Neural progenitor cell (in vitro differentiated cells): ENCODE data around the gene WDR36. TPM values are rescaled to one million over a fixed set of nuclear protein-coding genes. Genes with fewer than 3 reads are reported as not detected.

Source experiments
- DNase-seq: peaks from one replicate; pipeline ENCODE4 v3.0.0-alpha.2; 2016; ENCODE audit warnings: low spot score
- H2AFZ ChIP-seq: fragments of 200-600 bp; sonication (generic); replicated peaks from 2 replicates; pipeline ENCODE4 v1.6.1; 2016; ENCODE audit warnings: antibody characterized with exemption
- H3F3A ChIP-seq: fragments of 200-600 bp; sonication (generic); 2 replicates; pipeline ENCODE4 v1.6.1; 2016; ENCODE audit warnings: antibody characterized with exemption, low read depth
- H3K27ac ChIP-seq: fragments of 200-600 bp; sonication (generic); 2 replicates; pipeline ENCODE4 v1.5.1; 2016; ENCODE audit warnings: mild to moderate bottlenecking
- H3K27me3 ChIP-seq: fragments of 200-600 bp; sonication (generic); 2 replicates; pipeline ENCODE4 v1.6.1; 2016; ENCODE audit warnings: mild to moderate bottlenecking, moderate library complexity
- H3K36me3 ChIP-seq: fragments of 200-600 bp; sonication (generic); 2 replicates; pipeline ENCODE4 v1.5.1; 2016
- H3K4me1 ChIP-seq: fragments of 200-600 bp; sonication (generic); 2 replicates; pipeline ENCODE4 v1.6.1; 2016; ENCODE audit warnings: mixed run types
- H3K4me2 ChIP-seq: fragments of 200-600 bp; sonication (generic); 2 replicates; pipeline ENCODE4 v1.6.1; 2016
- H3K4me3 ChIP-seq: fragments of 200-600 bp; sonication (generic); 2 replicates; pipeline ENCODE4 v1.5.1; 2016
- H3K79me2 ChIP-seq: fragments of 200-600 bp; sonication (generic); 2 replicates; pipeline ENCODE4 v1.6.1; 2016; ENCODE audit warnings: low read depth
- H3K9ac ChIP-seq: fragments of 200-600 bp; sonication (generic); 2 replicates; pipeline ENCODE4 v1.6.1; 2016
- H3K9me3 ChIP-seq: fragments of 200-600 bp; sonication (generic); 2 replicates; pipeline ENCODE4 v1.5.1; 2016; ENCODE audit warnings: low read depth
- H4K20me1 ChIP-seq: fragments of 200-600 bp; sonication (generic); 2 replicates; pipeline ENCODE4 v1.6.1; 2016; ENCODE audit warnings: low read depth
- H3K27ac Mint-ChIP-seq: 3 replicates; pipeline ENCODE4 v1.8.0; 2021; ENCODE audit warnings: mixed read lengths
- H3K27me3 Mint-ChIP-seq: 2 replicates; pipeline ENCODE4 v1.8.0; 2022; ENCODE audit warnings: low read depth, mild to moderate bottlenecking, inconsistent platforms, moderate library complexity, mixed read lengths; ENCODE audit not compliant: insufficient read depth
- H3K36me3 Mint-ChIP-seq: 3 replicates; pipeline ENCODE4 v1.8.0; 2021; ENCODE audit warnings: mixed read lengths
- H3K4me1 Mint-ChIP-seq: 3 replicates; pipeline ENCODE4 v1.8.0; 2021; ENCODE audit warnings: mixed read lengths
- H3K4me3 Mint-ChIP-seq: 3 replicates; pipeline ENCODE4 v1.8.0; 2021; ENCODE audit warnings: mild to moderate bottlenecking, moderate library complexity, mixed read lengths
- H3K9me3 Mint-ChIP-seq: 3 replicates; pipeline ENCODE4 v1.8.0; 2020; ENCODE audit warnings: mixed read lengths
- CTCF ChIP-seq: fragments of 200-600 bp; sonication (generic); IDR thresholded peaks from 2 replicates; pipeline ENCODE4 v1.5.1; 2017; ENCODE audit warnings: antibody characterized with exemption, mild to moderate bottlenecking
- EZH2 ChIP-seq: fragments of 200-600 bp; sonication (generic); IDR thresholded peaks from 2 replicates; pipeline ENCODE4 v1.6.1; 2017; ENCODE audit warnings: antibody characterized with exemption, mild to moderate bottlenecking, moderate library complexity
- EZH2phosphoT487 ChIP-seq: fragments of 200-600 bp; sonication (generic); IDR thresholded peaks from 2 replicates; pipeline ENCODE4 v1.6.1; 2017; ENCODE audit warnings: antibody characterized with exemption
- total RNA-seq: library from RNA; depleted of rRNA; stranded (reverse); fragments of >200 nt; gene quantifications from 2 replicates; pipeline ENCODE4 v1.2.3, GENCODE V29; 2015; ENCODE audit warnings: low replicate concordance

The WDR36 gene
- total RNA-seq: 38.5 and 60.1 TPM in 2 replicates

- H3K36me3 ChIP-seq: no peaks in the 10 kb centered on the region
- peak; percentile 91 for DNase-seq
- H3K9me3 ChIP-seq: peaks cover 5% of the 10 kb centered on the region
- peak within 1 kb of the TSS; percentile 77 for H3K9ac ChIP-seq
- H4K20me1 ChIP-seq: peaks cover 8% of the 10 kb centered on the region
- H2AFZ ChIP-seq: peak within 1 kb of the TSS; percentile 99
- Mint-ChIP-seq H3K9me3 (peaks cover 9% of the 10 kb centered on the region), H3K36me3 (peaks cover 3% of the 10 kb centered on the region), H3K4me1 (peaks cover 13% of the 10 kb centered on the region), H3K27me3 (peaks cover 2% of the 10 kb centered on the region), H3K4me3 (peak within 1 kb of the TSS; percentile 99), H3K27ac (peak within 1 kb of the TSS; percentile 90)
- H3K27ac ChIP-seq: no peak within 1 kb of the TSS
- peaks cover 41% of the 10 kb centered on the region for H3K79me2 ChIP-seq
- H3F3A ChIP-seq: no peaks in the 10 kb centered on the region
- TF ChIP-seq CTCF (no peak), EZH2 (peak; percentile 59)
- peaks cover 8% of the 10 kb centered on the region for H3K27me3 ChIP-seq
- H3K4me3 ChIP-seq: peak within 1 kb of the TSS; percentile 84
- H3K4me2 ChIP-seq: peak within 1 kb of the TSS; percentile 89
- peaks cover 5% of the 10 kb centered on the region for H3K4me1 ChIP-seq
Measured at GRCh38 chr5:111092062-111092853, at the start of gene WDR36. TSS of gene WDR36 (plus strand) at chr5:111092348. CDS start at chr5:111092457, 109 bp downstream.

DNA sequence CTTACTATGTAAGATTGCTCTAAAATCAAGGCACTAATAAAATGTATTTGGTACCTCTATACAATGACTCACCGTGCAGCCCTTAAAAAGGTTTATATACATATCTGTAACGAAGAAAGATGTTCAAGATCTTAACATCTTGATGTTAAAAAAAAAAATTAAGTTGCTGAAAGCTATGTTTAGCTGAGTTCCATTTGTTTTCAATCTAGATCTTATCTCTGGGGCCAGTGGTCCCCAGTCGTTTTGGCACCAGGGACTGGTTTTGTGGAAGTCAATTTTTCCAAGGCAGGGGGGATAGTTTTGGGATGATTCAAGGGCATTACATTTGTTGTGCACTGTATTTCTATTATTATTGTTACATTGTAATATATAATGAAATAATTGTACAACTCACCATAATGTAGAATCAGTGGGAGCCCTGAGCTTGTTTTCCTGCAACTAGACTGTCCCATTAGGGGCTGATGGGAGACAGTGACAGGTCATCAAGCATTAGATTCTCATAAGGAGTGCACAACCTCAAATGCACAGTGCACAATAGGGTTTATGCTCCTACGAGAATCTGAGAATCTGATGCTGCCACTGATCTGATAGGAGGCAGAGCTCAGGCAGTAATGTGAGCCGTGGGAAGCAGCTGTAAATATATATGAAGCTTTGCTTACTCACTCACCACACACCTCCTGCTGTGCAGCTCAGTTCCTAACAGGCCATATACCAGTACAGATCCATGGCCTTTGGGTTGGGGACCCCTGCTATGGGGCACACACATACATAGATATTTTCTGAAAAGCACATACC is 48.2 kb upstream of the WDR36 start:
- H3K4me2 ChIP-seq: no peak overlapping the region
- no peak overlapping the region for H3K27ac ChIP-seq
- no peak overlapping the region for H3K9ac ChIP-seq
- H3K9me3 ChIP-seq: no peaks in the 10 kb centered on the region
- no peaks in the 10 kb centered on the region for H3K27me3 ChIP-seq
- Mint-ChIP-seq H3K27ac (no peak overlapping the region), H3K4me3 (no peak overlapping the region), H3K9me3 (peaks cover under 1% of the 10 kb centered on the region), H3K36me3 (no peaks in the 10 kb centered on the region), H3K27me3 (no peaks in the 10 kb centered on the region), H3K4me1 (peaks cover 2% of the 10 kb centered on the region)
- H4K20me1 ChIP-seq: no peaks in the 10 kb centered on the region
- H2AFZ ChIP-seq: no peak overlapping the region
- no peaks in the 10 kb centered on the region for H3K36me3 ChIP-seq
- TF ChIP-seq CTCF (no peak), EZH2phosphoT487 (no peak), EZH2 (no peak)
- no peaks in the 10 kb centered on the region for H3K79me2 ChIP-seq
- H3K4me1 ChIP-seq: no peaks in the 10 kb centered on the region
- H3K4me3 ChIP-seq: no peak overlapping the region
- no peaks in the 10 kb centered on the region for H3F3A ChIP-seq
- peak; percentile 37 for DNase-seq

DNA sequence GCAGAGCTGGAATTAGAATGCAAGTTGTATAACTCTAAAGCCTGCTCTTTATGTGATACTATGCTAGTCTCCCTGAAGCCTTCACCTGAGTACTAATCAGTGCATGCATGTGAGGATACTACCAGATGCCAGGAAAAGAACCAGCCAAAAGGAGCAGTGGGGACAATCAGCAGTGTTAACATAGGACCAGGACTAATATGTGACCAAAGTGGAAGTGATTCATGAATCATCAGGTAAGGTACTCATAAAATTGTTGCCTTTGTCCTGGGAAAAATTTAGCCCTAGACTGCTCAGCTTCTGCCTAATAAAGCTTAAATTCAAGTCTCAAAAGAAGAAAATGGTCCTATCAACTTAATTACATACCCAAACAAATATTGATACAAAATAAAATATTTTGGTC is 34.1 kb upstream of the WDR36 start:
- Mint-ChIP-seq H3K27ac (no peak overlapping the region), H3K27me3 (no peaks in the 10 kb centered on the region), H3K4me1 (no peaks in the 10 kb centered on the region), H3K4me3 (no peak overlapping the region), H3K36me3 (no peaks in the 10 kb centered on the region), H3K9me3 (no peaks in the 10 kb centered on the region)
- H3K9ac ChIP-seq: no peak overlapping the region
- no peak overlapping the region for H3K4me3 ChIP-seq
- no peak overlapping the region for H3K27ac ChIP-seq
- H4K20me1 ChIP-seq: no peaks in the 10 kb centered on the region
- H3F3A ChIP-seq: no peaks in the 10 kb centered on the region
- H3K27me3 ChIP-seq: no peaks in the 10 kb centered on the region
- no peak for TF ChIP-seq EZH2phosphoT487
- TF ChIP-seq EZH2: no peak
- no peak for TF ChIP-seq CTCF
- H3K9me3 ChIP-seq: no peaks in the 10 kb centered on the region
- H3K79me2 ChIP-seq: no peaks in the 10 kb centered on the region
- no peak overlapping the region for H2AFZ ChIP-seq
- DNase-seq: no peak
- H3K36me3 ChIP-seq: no peaks in the 10 kb centered on the region
- no peaks in the 10 kb centered on the region for H3K4me1 ChIP-seq
- no peak overlapping the region for H3K4me2 ChIP-seq
